ENCODE data around the gene TAL1.

The TAL1 gene

DNA sequence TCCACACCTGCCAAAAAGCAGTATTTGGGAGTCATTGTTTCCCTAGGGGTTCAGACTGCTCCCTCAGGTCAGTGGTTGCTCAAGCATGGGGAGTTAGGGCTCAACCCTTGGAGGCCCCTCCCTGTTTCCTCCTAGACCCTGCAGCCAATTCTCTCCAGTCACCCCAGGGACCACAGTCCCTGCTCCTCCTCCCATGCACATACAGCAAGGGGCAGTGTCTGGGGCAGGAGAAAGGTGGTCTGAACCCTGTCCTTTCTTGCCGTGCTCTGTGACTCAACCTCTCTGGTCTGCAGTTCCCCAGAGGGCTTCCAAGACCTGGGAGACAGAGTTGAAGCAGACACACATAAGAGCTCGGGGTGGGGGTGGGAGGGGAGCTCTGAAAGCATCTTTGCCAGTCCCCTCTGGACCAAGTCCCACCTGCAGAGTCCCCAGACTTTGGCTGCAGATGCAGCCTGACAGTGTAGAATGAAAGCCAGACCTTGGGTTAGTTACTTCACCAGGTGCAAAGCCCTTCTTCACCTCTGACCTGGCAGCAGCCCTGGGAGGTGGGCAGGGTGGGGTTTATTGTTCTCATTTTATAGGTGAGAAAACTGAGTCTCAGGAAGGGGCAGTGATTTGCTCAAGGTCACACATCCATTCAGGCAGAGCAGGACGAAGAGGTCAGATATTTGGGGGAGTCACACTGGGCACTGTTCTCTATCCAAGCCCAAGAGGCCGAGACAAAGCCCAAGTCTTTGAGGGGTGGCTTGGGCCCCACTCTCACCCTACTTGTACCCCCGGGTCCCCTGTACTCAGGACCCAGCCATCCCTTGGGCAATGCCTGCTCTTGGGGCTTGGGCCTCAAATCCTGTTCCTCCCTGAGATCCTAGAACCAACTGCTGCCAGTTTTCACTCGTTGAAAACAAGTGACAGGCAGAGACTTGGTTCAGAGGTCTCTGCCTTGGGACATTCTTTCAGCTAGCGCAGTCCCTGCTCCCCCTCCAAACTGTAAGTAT, 42.9 kb downstream of the TAL1 start:
- DNase-seq (ENCODE audit: low read depth, low spot score) = no peak

DNA sequence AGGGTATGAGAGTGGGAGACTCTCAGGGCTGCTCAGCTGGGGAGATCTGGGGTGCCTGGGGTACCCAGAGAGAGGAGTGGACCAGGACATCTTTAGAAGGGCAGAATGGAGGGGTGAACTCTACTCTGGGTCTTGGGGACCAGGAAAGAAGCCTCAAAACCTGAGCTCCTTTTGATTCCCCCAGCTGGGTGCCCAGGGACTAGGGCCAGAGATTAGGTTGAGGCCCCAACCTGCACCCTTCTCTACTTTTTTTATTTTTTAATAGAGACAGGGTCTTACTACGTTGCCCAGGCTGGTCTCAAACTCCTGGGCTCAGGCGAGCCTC, 44.1 kb downstream of the TAL1 start:
- no peak for DNase-seq (ENCODE audit: low read depth, low spot score)

DNA sequence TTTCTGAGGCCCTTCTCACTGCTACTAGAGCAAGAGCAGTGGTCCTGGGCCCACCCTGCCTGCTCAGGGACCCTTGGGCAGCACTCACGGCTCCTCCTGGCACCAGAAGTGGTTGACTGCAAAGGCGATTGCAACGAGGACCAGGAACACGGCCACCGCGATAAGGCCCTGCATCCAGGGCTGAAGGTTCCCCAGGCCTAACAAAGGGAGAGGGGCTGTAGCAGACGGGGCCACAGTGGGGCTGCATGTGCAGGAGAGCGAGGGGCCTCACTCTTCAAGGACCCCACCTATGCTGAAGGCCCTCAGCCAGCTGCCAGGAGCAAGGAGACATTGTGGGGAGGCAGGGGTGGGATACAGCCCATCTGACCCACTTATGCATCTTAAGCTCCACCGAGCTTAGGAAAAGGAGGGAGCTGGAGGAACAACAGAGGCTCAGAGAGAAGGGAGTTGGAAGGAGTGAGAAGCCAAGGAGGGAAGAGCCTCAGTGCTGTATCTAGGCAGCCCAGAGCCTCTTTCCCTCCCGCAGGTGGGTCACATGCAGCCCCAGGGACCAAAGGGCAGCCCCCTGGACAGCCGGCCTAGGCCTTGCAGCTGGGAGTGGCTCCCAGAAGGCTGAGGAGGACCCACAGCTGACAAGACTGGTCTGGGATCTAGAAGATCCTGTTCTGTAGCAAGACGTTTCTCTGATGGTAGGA, 44.6 kb downstream of the TAL1 start:
- DNase-seq (ENCODE audit: low read depth, low spot score) = no peak

DNA sequence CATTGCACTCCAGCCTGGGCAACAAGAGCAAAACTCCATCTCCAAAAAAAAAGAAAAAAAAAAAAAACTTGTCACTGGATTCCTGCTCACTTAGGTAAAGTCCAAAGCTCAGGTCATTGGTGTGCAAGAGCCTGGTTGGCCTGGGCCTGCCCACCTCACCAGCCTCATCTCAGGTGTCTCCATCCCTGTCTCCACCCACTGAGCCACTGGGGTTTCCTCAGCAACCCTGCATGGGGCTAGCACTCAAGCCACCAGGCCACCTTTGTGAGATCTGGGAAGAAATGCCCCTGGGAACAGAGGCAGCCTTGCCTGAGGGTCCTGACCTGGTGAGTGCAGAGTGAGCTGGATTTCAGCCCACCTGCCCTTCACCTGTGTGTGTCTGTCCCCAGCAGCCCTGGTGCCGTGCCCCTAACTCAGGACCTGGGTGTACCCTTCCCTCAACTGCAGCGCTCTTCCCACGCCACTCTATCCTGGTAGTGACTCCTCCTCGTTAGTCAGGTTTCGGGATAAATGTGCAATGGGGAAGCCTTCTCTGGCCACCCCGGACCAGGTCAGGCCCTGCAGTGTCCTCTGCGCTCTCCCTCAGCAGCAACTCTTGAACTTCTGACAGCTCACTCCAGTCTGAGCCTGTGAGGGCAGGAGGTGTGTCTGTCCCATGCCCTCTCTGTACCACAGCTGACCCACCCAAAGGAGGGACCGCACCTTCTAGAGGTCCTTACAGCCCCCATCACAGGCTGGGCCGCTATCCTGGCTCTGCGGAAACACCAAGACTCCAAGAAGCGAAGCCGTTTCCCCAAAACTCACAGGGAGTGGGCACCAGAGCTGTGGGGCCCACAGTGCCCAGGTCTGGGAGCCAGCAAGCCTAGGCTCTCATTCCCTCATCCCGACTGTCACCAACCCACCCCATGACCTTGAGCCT, 45.5 kb downstream of the TAL1 start:
- no peak for DNase-seq (ENCODE audit: low read depth, low spot score)

DNA sequence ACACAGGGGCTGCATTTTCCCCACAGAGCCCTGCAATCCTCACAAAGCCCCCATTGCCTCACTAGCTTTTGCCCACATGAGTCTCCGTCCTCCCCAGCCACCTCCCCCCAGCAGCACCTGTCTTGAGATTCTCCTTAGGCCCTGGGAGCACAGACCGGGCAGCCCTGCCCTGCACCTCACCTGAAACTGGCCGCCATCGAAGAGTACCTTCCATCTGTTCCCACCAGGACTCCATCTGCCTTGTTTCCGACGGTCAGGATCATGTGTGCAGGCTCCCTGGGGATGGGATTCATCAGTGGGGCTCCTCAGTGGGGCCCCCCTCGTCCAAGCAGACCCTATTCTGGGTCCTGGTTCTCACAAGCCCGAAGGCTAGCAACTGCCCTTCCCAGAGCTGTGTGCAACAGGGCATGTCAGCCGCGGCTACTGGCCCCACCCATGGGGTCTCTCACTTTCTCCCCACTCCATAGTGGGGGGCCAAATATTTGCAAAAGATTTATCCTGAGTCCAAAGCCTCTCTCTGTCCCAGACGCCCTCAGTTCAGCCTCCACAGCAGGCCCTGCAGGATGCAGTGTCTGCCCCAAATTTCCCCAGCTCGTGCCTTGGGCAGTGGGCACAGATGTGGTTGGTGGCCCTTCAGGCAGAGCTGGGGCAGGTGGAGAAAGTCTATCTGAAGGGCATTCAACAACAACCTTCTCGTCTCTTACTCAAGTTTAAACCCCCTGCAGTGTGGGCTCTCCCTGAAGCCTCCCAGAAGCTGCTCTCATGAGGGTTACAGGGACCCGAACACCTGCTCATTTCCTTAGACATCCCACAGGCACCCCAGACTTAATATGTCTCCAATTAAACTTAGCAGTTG, 47.0 kb downstream of the TAL1 start:
- DNase-seq (ENCODE audit: low read depth, low spot score) = no peak

DNA sequence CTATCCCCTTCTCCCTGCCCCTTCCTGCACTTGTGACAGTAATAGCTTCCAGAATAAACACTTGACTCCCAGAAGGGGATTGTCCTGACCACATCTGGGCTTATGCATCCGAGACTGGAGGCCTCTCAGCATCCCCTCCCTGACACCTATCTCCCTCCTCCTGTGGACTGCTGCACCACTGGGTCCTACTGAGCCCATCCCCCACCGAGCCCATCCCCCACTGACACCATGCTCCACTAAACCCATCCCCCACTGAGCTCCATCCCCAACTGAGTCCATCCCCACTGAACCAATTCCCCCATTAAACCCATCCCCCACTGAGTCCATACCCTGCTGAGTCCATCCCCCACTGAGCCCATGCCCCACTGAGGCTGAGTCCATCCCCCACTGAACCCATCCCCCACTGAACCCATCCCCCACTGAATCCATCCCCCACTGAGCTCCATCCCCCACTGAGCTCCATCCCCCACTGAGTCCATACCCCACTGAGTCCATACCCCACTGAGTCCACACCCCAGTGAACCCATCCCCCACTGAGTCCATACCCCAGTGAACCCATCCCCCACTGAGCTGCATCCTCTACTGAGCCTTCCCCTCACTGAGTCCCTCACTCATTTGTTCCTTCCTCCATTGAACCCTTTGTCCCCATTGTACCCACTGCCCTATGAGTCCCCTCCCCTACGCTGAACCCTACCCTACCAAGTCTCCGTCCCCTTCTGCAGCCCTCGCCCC, 47.8 kb downstream of the TAL1 start:
- DNase-seq (ENCODE audit: low read depth, low spot score) = no peak

DNA sequence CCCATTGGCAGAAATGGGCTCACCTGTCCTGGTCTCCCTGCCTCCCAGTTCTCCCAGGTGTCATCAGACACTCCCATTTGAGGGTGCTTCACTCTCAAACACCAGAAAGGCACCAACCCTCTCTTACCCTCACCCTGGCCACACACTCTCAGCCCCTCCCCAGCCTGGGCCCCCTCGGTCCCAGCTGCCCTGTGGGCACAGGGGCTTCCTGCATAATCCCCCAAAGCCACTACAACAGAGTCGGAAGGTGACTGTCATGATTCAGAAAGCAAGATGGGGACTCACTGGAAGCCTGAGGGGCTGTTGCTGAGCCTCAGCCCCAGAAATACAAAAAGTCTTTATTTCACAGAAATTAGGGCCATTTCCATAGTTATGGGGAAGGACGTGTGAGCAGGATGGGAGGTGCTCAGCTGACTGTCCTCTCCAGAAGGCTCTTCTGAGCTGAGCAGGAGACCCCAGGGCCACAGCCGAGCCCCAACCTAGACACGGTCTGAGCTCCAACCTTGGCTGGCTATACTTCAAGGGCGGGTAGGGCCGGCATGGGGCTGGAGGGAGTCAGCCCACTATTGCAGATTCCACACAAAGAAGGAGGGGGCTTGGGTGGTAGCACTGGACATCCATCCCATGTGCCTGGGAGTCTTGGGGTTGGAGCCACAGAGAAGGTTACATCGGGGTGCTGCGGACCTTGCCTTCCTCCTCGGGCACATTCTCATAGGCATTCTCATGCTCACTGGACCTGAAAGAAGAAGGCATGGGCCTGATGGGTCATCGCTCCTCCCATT, 48.5 kb downstream of the TAL1 start:
- no peak for DNase-seq (ENCODE audit: low read depth, low spot score)

DNA sequence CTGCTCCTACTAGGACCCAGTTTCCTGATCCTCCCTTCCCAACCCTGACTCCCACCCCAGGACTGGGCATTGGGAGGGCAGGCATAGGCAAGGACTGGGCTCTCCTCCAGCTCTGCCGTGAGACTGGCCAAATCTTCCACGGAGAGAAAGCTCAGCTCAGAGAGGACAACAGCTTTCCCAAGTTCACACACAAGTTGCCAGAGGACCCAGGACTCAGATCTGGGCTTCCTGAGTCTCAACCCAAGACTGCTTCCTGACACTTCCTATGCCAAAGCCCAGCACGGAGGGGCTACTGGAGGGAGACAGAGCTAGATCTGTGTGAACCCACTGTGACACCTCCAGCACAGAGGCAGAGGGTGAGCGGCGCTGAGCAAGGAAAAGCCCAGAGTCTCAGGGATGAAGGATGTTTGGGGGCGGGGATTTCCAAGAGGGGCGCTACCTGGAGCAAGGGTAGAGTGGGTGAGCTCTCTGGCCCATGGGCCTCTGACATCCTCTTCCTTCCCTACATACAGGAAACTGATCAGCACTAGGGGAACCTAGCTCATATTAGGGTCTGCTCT, 49.3 kb downstream of the TAL1 start:
- no peak for DNase-seq (ENCODE audit: low read depth, low spot score)

DNA sequence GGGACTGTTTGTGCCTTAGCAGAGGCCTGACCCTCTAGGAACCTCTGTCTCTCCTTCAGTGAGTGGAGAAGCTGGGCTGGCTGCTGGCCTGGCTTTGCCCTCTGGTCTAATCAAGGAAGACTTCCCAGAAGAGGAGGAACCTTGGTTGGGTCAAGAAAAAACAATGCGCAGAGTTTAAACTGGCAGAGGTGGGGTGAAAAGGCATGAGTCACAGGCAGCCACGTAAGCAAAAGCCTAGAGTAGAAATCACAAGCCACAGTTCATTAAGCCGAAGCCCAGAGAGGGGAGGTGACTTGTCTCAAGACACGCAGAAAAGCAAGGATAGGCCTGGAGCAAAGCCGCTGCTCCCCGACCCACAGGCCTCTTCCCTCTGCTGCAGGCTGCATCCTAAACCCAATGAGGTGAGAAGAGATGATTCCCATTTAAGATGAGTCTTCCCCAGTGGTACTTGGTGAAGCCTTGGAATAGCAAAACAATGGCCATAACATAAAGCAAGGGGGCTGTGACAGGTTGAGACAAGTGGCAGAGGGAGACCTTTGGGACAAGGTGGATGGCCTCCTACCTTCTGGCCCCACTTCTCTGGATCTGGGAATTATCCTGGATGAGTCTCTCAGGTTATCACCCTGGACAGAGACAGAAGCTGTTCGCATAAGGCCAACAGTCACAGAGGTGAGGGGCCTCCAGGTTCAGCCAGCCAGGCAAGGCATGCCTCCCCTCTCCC, 49.9 kb downstream of the TAL1 start:
- no peak for DNase-seq (ENCODE audit: low read depth, low spot score)

DNA sequence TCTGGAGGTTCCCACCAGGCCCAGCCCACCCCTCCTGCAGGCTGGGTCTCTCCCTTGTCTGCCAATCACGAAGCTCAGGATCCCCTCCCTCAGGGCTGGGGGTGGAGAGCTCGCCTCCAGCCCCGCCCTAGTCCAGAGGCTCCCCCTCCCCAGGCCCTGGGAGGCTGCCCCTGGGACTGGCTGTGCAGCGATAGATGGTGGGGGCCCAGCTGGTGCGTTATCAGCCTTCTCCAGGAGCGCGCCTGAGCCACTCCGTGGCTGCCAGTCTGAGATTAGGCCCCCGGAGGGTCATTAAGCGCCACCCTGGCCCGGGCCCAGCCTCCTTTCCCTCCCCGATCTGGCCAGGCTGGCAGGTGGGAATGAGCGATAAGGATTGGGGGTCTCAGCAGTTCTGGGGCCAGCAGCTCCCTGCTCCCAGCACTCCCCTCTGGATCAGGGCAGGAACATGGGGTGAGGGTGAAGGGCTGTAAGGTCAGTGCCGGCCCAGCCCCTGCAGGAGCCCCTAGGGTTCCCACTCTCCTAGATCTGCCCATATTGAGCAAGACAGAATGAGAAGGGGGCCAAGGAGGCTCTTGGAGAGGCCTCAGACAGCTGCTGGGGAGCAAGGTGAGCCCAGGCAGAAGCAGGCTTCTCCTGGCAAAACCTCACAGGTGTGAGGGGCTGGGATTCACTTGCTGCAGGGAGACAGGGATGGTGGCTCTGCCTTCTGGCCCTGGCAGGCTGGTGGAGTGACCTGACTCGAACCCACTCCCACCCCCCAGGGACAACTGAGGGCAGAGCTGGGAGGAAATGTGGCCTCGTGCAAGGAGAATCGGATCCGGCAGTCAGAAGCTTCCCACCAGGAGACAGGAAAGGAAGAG, 50.7 kb downstream of the TAL1 start:
- no peak for DNase-seq (ENCODE audit: low read depth, low spot score)

DNA sequence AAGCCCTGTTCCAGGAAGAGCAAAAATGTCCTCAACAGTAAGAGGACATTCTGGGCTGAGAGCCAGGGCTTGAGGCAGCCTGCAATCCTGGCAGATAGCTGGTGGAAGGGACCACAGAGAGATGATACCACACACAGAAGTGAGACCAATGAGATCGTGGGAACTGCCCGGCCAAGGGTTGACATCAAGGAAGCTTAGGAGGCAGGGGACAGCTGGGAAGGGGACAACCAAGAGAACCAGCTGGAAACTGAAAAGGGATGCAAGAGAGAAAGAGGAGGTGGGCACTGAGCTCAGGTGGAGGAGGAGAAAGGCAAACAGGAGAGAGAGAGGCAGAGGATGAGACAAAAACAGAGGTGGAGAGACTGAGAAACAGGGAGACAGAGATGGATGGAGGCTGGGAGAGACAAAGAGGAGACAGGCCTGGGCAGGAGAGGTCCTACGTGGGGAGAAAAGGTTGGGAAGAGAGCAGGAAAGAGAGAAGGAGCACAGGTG, 51.4 kb downstream of the TAL1 start:
- DNase-seq (ENCODE audit: low read depth, low spot score) = no peak

DNA sequence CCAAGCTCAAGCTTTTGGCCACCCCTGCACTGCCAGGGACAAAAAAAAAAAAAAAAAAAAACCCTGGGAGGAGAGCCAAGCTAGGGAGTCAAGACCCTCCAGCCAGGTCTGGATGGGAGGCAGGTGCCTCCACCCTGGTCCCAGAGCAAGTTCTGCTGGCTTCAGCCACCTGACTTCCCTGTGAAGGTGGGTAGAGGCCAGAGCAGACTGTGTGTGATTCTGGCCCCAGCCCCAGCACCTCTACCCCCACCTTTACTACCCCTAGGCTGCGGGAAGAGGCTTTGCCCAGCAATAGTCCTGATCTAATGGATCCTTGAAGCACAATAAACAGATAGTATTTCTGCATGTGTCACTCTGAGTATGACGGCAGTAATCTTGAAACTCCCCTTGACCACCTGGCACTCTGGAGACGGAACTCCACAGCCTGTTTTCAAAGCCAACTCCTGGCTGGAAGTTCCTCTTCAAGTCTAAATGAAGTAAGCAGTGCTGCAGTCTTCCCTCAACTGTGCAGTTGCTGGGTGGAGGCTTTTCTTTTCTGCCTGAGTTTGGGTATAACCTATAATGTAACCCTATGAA, 51.9 kb downstream of the TAL1 start:
- no peak for DNase-seq (ENCODE audit: low read depth, low spot score)

DNA sequence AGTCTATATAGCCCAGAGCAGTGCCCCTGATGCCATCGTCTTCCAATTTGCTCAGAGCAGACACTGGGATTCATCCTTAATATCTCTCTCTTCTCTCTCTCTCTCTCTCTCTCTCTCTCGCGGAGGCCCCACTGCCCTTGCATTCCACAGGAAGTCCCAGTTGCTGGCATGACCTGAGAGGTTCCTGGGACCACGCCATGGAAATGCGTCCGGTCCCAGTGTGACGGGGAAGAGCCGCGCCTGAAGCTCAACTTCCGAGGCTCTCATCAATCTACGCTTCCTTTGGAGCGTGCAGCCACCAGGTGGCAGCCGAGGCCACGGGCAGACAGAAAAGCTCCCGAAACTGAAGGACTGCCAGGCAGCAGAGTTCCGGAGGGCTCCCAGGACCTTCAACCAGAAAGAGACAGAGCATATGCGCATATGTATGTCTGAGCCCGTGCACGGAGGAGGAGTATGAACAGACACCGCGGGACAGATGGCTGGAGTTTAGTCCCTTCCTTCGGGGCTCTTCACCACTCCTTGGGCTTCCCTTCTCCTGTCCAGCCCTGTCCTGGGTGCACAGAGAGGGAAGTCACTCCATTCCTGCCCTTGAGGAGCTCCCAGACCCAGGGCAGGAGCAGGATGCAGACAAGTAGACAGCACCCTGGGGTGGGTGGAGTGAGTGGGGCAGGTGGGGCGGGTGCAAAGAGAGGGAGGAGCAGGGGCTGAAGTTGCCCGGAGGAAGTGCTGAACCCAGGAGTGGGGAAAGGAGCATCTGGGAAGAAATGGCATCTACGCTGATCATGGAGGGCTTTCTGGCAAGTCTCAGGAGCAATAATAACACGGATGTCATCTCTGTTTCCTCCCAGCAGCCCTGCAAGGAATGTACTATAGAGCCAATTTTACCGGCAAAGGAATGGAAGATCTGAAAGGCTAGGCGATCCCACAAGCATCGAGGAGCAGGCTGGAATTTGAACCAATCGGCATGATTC, 52.7 kb downstream of the TAL1 start:
- DNase-seq (ENCODE audit: low read depth, low spot score) = peak; percentile 41

DNA sequence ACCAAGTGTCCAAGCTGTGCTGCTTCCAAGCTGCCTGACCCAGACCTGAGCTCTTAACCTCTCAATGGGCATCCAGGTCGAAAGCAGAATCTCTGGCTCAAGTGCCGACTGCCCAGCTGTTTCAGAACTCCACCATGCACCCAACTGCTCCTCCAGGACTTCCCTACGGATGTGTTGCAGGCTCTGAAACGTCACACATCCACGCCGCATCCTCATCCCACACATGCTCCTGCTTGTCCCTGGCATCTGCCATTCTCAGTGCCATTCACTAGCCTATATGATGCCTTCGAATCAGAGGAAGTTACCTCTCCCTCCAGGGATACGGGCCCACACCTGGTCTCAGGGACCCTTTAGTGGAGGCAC, 53.4 kb downstream of the TAL1 start:
- DNase-seq (ENCODE audit: low read depth, low spot score) = no peak

DNA sequence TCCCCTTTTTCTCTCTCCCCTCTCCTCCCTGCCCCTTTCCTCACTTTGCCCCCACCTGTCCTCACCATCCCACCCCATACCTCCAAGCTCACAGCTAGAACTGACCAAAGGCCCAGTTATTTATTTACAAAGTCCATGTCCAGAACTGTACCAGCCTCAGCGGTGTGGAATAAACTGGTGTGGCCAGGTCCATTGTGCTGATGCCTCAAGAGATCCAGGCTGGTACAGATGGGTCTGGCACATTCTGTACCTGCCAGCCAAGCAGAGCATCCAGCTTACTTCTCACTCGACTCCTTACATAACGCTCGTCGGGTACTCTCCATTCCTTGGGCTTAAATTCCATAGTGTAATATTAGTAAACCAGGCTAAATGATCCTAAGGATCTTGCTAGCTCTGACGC, 54.0 kb downstream of the TAL1 start:
- no peak for DNase-seq (ENCODE audit: low read depth, low spot score)

All from activated CD4-positive, CD25-positive, alpha-beta regulatory T cell treated with anti-CD3 and anti-CD28 coated beads, Interleukin-2, amount 50 U/mL, for 16 hours (primary cell).